ENCODE results near the gene ANKS1B.
"Not testable (repeated sequence)": the region's sequence is repeated elsewhere in the genome, so short reads cannot be mapped to it uniquely, and the experiment has no call there.

ANKS1B gene

DNA sequence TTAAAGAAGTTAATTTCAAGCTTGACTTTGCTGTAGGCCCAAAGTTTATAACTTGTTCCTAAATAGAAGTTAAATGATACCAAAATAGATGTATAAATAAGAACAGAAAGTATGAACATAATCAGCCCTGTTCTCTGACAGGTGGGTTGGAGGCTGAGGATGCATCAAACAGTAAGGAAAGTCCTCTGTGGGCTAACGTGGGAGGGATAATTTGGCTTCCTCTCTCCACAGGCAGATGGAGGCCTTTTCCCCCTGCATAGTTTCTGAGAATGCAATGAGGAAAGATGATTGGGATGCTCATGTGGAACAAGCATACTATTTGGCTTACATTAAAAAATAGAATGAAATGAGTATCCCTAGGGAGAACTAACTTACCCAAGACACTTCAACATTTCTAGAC, 280.7 kb downstream of the ANKS1B start:
- no peak for DNase-seq (ENCODE audit: low spot score)

- no peak for DNase-seq (ENCODE audit: low spot score)
These were observed 284.7 kb downstream of the ANKS1B start for GRCh38 chr12:99700032-99700431.

DNA sequence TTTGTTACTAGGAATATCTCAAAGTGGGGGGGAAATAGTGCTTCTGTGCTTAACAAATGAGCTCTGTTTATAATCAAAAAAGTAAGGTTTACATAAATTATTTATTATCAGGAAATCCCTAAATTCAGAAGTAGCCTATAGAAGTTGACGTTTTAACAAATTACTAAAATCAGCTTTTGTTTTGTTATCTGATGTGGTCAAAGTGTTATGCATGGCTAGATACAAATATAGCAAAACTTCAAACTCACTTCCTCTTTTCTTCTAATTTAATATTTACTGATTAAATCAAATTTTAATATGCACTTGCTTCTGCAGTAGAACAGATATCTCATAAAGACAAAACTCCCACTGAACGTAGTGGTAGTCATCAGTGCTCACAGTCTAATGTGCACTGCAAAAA, 289.7 kb downstream of the ANKS1B start:
- no peak for DNase-seq (ENCODE audit: low spot score)

GRCh38 chr12:99686142-99686541, 298.6 kb downstream of the ANKS1B start:
- DNase-seq (ENCODE audit: low spot score) = no peak

DNA sequence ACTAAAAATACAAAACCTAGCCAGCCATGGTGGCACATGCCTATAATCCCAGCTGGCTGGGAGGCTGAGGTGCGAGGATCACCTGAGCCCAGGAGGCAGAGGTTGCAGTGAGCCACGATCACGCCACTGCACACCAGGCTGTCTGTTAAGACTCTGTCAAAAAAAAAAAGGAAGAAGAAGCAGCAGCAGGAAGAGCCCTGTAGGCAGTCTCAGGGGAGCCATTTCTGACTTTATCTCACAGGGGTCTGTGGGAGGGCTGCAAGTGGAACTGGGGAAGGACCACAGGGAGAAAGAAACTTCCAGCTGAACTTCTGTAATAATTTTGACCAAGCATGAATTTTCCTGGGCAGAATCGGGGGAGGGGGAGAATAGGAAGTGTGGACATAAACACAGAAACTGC, 304.5 kb downstream of the ANKS1B start:
- DNase-seq (ENCODE audit: low spot score) = no peak

DNA sequence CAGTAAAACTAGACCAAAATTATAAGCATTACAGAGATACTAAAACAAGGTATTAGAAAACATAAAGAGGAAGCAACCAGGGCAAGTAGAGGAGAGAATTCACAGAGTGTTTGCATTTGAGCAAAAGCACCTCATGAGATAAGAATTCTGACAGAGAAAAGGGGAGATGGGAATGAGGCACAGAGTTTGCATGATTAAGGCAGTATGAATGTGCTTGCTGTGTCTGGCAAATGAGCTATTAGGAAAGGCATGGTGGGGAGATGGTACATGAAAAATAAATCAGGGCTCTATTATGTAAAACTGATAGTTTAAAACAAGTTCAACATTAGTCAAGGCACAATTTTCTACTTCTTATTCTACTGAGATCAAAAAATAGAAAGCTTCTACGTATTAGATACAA, 314.1 kb downstream of the ANKS1B start:
- DNase-seq (ENCODE audit: low spot score) = no peak

DNA sequence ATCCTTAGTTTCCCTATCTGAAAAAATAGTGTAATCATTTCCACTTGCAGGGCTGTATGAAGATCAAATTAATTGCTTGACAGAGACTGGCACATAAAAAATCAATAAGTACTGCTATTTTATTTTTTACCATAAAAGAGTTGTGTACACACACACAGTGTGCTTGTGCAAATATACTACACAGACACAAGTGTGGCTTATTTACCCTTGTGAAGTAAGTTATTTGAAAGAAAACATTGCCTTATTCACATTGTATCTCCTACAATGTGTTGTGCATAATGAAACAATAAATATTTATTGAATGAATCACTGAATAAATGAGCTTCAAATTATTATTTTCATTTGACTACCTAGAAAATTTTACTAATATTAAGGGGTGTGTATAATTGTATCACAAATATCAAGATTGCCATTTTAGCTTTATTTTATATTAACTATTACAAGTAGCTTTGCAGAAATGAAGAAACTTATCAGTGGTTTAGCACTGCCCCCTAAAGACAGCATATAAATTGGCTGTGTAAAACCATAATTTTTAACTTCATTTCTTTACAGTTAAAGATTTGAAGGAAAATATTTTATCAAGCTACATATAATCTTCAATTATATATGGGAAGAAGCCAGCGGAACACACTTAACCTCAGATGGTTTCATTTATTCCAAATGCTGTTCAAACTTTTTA, 325.9 kb downstream of the ANKS1B start:
- DNase-seq (ENCODE audit: low spot score) = no peak

DNA sequence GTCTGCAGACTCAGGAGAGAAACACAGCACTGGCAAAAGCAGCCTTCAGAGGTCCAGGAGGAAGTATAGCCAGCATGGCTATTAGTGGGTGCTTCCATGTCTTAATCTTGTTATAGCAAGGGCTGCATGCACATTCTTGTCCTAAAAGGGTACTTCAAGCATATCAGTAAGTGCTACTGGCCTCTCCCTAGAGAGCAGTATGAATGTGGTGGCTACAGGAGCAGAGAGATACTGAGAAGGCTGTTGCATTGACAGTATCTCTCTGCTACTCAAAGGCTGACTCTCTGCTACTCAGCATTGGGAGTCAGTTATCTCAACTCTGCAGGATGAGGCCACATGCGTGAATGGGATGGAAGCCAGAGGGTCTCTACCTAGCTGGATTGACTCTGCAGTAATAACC, 335.2 kb downstream of the ANKS1B start:
- no peak for DNase-seq (ENCODE audit: low spot score)

DNA sequence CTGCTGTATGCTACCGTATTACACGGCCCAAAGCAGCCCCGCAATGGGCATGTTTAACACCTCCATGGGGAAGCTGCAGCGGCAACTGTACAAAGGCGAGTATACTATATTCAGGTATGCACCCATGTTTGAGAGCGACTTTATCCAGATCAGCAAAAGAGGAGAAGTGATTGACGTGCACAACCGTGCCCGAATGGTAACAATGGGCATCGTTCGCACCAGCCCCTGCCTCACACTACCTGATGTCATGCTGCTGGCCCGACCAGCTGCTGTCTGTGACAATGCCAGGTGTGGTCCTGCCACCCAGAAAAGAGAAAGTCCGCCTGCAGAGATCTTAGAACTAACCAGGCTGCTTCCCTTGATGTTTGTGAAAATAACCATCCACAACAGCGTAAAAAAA, 336.6 kb downstream of the ANKS1B start:
- DNase-seq (ENCODE audit: low spot score) = no peak

- DNase-seq (ENCODE audit: low spot score) = no peak
These were observed 337.3 kb downstream of the ANKS1B start, which contains the start of gene GARIN6 for GRCh38 chr12:99647453-99647852. Gene GARIN6 (plus strand): TSS chr12:99647753. CDS start chr12:99648175, 422 bp downstream.

DNA sequence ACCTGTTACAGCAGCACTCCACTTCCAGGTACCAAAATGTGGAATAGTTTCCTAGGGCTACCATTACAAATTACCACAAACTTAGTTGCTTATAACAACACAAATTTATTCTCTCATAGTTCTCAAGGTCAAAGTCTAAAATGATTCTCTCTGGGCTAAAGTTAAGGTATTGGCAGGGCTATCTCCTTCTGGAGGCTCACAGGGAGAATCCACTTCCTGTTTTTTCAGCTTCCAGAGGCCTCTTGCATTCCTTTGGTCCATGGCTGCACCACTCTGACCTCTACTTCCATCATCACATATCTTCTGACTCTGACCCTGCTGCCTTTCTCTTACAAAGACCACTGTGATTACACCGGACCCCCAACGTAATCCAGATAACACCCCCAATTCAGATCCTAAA, 340.1 kb downstream of the ANKS1B start:
- DNase-seq (ENCODE audit: low spot score) = no peak

DNA sequence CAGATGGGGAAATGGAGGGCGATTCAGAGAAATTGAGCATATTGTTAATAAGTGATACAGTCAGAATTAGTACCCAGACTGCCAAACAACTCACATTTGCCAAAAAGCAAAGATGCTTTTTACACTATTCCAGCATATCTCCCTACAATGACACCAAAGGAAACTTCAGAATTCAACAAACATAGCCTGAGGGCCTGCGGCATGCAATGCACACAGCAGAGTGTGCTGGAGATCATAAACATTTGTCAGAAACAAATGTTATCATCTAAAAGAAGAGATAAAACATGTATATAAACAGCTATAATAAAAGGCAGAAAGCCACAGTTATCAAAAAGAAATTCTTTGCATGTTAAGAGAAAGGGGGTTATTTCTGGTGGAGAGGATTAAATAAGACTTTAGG, 357.3 kb downstream of the ANKS1B start:
- DNase-seq (ENCODE audit: low spot score) = no peak

GRCh38 chr12:99624591-99624990, 360.1 kb downstream of the ANKS1B start:
- not testable (repeated sequence) for DNase-seq (ENCODE audit: low spot score)

GRCh38 chr12:99620159-99620479, 364.6 kb downstream of the ANKS1B start:
- DNase-seq (ENCODE audit: low spot score) = no peak

DNA sequence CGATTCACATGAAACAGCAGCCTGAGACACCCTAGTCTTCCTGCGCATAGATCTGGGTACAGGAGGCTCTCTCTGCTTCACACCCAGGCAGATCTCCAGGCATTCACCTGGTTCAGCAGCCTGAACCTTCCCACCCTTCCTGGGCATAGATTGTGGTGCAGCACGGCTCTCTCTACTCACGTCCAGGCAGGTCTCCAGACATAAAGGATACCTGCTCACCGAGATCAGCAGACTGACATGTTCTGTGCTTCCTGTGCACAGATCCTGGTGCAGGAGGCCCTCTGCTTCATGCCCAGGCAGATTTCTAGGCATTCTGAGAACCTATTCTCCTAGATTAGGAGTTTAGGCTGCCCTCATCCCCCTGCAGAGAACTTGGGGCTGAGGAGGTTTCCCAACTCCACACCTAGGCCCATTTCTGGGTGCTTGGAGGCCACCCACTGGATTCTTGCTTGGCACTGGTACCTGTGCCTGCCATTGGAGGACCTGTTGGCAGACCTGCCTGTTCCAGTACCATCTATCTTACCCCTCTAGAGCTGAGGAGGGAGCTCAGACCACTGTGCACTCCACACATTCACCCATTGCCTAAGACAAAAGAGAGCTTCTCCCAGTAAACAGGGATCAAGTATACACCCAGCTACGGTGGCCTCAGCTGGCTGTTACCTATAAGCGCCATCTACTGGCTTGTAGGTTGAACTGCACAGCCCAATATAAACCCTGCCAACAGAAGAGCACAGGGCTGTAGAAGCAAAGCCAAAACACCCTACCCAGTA, 365.2 kb downstream of the ANKS1B start:
- peak; percentile 33 for DNase-seq (ENCODE audit: low spot score)

- DNase-seq (ENCODE audit: low spot score) = no peak
These were observed 366.1 kb downstream of the ANKS1B start for GRCh38 chr12:99618657-99619056.

DNA sequence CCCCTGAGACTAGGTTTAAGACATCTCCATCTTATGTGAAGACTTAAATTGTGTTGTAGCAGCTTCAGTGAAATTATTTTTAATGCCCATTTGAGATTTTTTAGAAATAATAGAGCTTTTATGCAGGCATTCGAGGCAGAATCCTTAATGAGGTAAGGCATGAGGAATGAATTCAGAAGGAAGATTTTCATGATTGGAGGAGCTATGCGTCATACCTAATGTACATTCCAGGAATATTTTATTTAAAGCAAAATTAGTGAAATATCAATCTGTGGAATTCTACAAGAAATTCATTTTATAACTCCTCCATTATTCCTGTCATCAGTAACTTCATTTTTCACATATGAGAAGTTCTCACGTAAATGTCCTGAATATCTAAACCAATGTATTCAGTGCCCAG, 373.1 kb downstream of the ANKS1B start:
- no peak for DNase-seq (ENCODE audit: low spot score)

DNA sequence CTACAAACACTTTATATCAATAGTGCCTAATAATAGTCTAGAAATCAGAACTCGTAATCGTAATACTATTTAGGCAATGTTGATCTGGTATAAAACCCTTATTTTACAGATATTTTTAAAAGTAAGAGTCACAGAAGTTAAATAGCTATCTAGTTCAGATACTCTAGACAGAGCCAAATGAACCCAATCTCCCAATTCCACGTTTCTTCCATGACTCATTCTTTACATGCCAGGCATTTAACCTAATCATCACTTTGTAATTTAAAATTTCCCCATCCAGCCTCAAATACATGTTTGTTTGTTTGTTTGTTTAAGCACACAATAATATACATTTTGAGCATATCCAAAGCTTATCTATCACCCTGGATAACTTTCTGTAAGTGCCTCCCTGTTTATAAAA, 373.6 kb downstream of the ANKS1B start:
- DNase-seq (ENCODE audit: low spot score) = peak; percentile 2

DNA sequence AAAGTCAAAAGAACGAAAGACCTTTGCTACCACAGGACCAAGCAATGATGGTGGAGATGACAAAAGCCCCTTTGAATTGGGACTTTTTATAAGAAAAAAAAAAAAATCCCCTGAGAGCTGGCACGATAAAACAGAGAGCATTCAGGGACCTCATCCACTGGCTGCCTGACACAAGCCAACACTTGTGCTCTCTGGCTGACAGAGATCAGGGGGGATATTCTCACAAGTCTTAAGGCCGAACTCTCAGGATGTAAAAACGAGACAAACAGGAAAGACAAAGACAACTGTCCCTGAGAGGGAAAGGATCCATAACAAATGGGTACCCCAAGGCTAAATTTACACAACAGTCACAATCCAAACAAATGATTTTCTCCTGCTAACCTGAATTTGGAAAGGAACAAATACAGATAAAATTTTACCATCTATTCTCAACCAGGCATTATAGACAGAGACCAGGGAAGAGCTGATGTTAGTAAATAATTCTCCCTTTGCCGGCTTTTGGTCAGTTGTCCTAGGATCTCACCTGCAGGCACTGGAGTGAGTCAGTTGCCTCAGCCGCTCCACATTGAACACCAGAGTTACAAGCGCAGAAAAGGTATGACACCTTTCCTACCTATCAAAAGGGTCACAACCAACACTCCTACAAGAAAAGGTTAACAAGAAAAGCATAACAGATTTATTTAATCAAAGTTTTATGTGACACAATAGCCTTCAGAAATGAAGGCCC, 375.1 kb downstream of the ANKS1B start:
- no peak for DNase-seq (ENCODE audit: low spot score)

DNA sequence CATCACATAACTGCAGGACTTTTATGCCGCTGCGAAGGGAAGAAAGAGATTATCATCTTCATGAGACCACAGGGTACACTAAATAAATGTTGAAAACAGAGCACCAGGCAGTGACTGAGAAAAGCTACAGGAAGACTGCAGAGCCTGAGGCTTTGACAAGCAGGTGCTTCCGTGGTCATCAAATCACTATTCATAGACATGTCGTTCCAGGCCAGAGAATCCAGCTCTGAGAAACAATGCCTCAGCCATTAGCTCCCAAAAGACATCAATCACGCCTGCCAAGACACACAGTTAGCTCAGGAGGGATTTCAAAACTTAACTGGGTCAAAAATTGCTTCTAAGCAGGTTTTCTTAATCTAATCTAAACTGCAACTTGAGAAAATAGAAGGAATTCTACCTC, 384.3 kb downstream of the ANKS1B start:
- no peak for DNase-seq (ENCODE audit: low spot score)

GRCh38 chr12:99598785-99599184, 386.0 kb downstream of the ANKS1B start:
- DNase-seq (ENCODE audit: low spot score) = no peak

DNA sequence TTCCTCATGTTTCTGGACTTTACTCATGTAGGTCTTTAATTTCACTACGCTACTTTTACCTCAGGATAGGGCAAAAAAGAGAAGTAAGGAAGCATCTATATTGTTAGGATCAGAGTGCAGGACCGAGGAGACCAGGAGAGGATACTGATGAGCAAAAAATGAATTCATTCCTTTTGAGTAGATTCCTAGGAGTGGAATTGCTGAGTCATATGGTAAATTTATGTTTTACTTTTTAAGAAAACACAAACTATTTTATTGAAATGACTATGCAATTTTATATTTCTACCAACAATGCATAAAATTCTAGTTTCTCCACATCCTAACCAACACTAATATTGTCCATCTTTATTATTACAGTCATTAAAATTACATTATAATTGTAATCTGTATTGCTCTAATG, 388.0 kb downstream of the ANKS1B start:
- no peak for DNase-seq (ENCODE audit: low spot score)

DNA sequence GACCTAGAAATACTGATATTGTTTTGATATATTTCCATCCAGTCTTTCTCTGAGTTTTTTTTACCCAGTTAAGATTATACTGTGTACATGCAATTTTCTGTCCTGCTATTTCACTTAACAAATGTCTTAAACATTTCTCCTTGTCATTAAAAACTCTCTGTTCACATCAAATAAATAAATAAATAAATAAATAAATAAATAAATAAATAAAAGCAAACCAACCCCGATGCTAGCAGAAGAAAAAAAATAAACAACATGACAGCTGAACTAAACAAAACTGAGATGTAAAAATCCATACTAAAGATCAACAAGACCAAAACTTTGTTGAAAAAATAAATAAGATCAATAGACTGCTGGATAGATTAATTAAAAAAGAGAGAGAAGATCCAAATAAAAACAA, 407.6 kb downstream of the ANKS1B start:
- not testable (repeated sequence) for DNase-seq (ENCODE audit: low spot score)
